Osteocyte (in vitro differentiated cells): ENCODE data around the gene SLC1A3. TPM values are rescaled to one million over a fixed set of nuclear protein-coding genes. Genes with fewer than 3 reads are reported as not detected.

Experiments used
- DNase-seq: peaks from one replicate; pipeline ENCODE4 v3.0.0; 2021; ENCODE audit warnings: mixed read lengths; ENCODE audit not compliant: unreplicated experiment; ENCODE audit errors: extremely low spot score
- H3K27ac Mint-ChIP-seq: one replicate; pipeline ENCODE4 v1.8.0; 2021; ENCODE audit warnings: mild to moderate bottlenecking, mixed read lengths; ENCODE audit not compliant: unreplicated experiment
- H3K27me3 Mint-ChIP-seq: one replicate; pipeline ENCODE4 v1.8.0; 2021; ENCODE audit warnings: mixed read lengths; ENCODE audit not compliant: unreplicated experiment
- H3K36me3 Mint-ChIP-seq: one replicate; pipeline ENCODE4 v1.8.0; 2021; ENCODE audit warnings: mixed read lengths; ENCODE audit not compliant: unreplicated experiment
- H3K4me1 Mint-ChIP-seq: one replicate; pipeline ENCODE4 v1.8.0; 2021; ENCODE audit warnings: mixed read lengths; ENCODE audit not compliant: unreplicated experiment
- H3K4me3 Mint-ChIP-seq: one replicate; pipeline ENCODE4 v1.8.0; 2021; ENCODE audit warnings: mild to moderate bottlenecking, moderate library complexity, mixed read lengths; ENCODE audit not compliant: unreplicated experiment
- H3K9me3 Mint-ChIP-seq: one replicate; pipeline ENCODE4 v1.8.0; 2021; ENCODE audit warnings: mixed read lengths; ENCODE audit not compliant: unreplicated experiment
- total RNA-seq: library from RNA; stranded (reverse); gene quantifications from 2 replicates; pipeline ENCODE4 v1.2.1, GENCODE V29; 2021
- TF ChIP-seq, protein P1 (sequence below): fragments of 200-600 bp; sonication (generic); IDR thresholded peaks from 2 replicates; pipeline ENCODE4 v1.5.0; 2021; ENCODE audit warnings: antibody characterized with exemption, mild to moderate bottlenecking, moderate library complexity

SLC1A3 gene
- total RNA-seq, 1 donor from 2014 or later: 19.9 TPM

DNA sequence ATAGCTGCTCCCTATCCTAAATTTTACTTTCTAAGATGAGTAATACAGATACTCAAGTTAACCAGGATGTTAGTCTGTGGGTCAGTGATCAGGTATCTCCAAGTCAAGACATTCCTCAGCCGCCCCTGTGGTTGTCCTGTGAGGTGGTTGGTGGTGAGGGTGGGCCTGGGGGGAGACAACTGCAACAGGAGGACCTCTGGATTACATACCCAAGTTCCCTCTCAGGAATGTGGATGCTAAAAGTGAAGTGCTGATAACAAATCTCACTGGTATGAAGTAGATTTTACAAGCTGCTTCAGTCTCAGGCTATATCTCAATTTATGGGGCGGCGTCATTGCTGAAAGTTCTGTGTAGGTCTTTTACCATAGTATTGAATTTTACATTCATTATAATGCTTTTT, 38.3 kb downstream of the SLC1A3 start:
- TF ChIP-seq, protein P1, sequence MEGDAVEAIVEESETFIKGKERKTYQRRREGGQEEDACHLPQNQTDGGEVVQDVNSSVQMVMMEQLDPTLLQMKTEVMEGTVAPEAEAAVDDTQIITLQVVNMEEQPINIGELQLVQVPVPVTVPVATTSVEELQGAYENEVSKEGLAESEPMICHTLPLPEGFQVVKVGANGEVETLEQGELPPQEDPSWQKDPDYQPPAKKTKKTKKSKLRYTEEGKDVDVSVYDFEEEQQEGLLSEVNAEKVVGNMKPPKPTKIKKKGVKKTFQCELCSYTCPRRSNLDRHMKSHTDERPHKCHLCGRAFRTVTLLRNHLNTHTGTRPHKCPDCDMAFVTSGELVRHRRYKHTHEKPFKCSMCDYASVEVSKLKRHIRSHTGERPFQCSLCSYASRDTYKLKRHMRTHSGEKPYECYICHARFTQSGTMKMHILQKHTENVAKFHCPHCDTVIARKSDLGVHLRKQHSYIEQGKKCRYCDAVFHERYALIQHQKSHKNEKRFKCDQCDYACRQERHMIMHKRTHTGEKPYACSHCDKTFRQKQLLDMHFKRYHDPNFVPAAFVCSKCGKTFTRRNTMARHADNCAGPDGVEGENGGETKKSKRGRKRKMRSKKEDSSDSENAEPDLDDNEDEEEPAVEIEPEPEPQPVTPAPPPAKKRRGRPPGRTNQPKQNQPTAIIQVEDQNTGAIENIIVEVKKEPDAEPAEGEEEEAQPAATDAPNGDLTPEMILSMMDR: no peak
- Mint-ChIP-seq H3K4me3 (no peak overlapping the region), H3K4me1 (peaks cover 16% of the 10 kb centered on the region), H3K36me3 (peaks cover 6% of the 10 kb centered on the region), H3K27ac (no peak overlapping the region), H3K27me3 (peaks cover 4% of the 10 kb centered on the region), H3K9me3 (no peaks in the 10 kb centered on the region)
- no peak for DNase-seq

DNA sequence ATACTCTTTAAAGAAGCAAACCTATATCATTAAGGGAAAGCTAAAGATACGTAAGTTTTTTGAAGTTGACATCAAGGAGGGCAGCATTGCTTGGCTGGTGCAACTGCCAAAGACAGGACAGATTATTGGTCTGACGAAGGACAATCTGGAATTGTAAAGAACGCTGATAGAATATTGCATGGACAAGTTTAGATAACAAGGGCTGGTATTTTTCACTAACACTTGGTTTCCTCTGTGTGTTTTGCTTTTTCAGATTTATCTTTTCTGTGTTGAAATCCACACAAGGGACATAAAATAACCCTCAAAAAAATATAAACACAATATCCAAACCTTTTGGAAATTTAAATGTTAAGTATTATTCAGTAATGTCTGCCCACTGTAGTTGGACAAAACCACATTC, 39.7 kb downstream of the SLC1A3 start:
- H3K4me3 Mint-ChIP-seq: no peak overlapping the region
- TF ChIP-seq, protein P1: no peak
- H3K27ac Mint-ChIP-seq: no peak overlapping the region

DNA sequence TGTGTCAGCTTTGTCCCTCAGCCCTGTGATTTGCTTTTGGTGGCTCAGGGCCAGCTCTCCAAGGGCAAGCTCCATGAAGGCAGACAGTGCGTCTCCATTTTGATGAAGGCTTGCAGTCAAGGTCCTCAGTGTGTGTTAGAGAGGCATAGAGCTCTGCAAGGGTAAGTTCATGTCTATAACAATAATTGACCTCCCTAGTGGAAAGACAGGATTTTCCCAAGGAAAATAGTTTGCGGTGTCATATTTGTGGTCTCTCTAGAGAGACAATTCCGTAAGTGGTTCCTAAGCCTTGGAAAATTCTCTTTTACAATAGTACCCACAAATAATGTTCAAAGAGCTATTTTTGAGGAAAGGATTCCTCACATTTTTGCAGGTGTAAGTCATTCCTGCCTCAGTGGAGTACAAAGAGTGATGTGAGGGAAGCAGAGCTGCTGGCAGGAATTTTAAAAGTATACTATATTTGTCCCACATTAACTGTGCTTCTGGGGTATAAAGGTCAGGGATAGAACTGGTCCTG, 40.2 kb downstream of the SLC1A3 start:
- H3K36me3 Mint-ChIP-seq: peaks cover 4% of the 10 kb centered on the region
- H3K9me3 Mint-ChIP-seq: no peaks in the 10 kb centered on the region
- H3K4me3 Mint-ChIP-seq: no peak overlapping the region
- TF ChIP-seq, protein P1: no peak
- no peak overlapping the region for H3K27ac Mint-ChIP-seq
- peaks cover 6% of the 10 kb centered on the region for H3K27me3 Mint-ChIP-seq
- DNase-seq: no peak
- peaks cover 8% of the 10 kb centered on the region for H3K4me1 Mint-ChIP-seq

More for the DNA sequence above, 39.7 kb downstream of the SLC1A3 start:
- peaks cover 11% of the 10 kb centered on the region for H3K4me1 Mint-ChIP-seq
- H3K27me3 Mint-ChIP-seq: peaks cover 3% of the 10 kb centered on the region
- no peaks in the 10 kb centered on the region for H3K9me3 Mint-ChIP-seq
- no peak for DNase-seq
- H3K36me3 Mint-ChIP-seq: peaks cover 4% of the 10 kb centered on the region

DNA sequence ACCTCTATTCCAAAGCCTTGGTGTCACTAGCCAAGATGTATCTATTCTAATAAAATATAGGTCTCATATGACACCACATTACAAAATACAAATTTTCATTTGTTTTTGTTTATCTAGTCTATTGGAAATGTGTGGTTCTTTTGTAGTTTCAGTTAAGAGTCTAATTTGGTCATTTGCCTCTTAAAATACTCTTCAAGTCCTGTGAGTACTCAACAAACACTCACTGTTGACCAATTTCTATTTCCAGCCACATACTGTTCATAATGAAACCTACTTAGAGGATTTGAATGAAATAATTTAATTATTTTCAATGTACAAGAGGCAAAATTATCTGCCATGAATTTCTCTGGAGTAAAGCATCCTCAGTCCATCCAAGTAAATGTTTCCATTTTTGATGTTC, 40.6 kb downstream of the SLC1A3 start:
- H3K27me3 Mint-ChIP-seq: peaks cover 11% of the 10 kb centered on the region
- DNase-seq: no peak
- no peaks in the 10 kb centered on the region for H3K9me3 Mint-ChIP-seq
- no peak overlapping the region for H3K27ac Mint-ChIP-seq
- TF ChIP-seq, protein P1: no peak
- H3K4me1 Mint-ChIP-seq: peaks cover 9% of the 10 kb centered on the region
- no peak overlapping the region for H3K4me3 Mint-ChIP-seq
- peaks cover 4% of the 10 kb centered on the region for H3K36me3 Mint-ChIP-seq

DNA sequence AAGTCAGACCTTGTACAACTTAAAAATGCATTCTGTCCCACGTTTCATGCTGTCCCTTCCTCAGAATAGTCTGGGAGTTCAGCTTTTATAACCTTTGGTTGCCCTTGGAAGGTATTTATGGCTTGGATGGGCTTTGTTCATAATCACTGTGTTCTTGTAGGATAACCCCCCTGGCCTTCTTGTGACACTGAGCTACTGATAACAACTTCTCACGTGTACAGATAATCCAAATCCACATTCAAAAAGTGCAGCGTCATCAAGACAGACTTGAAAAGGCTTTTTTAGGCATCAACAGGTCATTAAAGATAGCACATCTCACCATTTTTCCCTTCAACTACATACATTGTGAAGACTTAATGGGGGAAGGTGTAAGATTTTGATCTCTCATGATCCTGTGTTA, 42.0 kb downstream of the SLC1A3 start:
- no peak for DNase-seq
- TF ChIP-seq, protein P1: no peak
- no peaks in the 10 kb centered on the region for H3K9me3 Mint-ChIP-seq
- H3K4me1 Mint-ChIP-seq: peaks cover 4% of the 10 kb centered on the region
- H3K4me3 Mint-ChIP-seq: no peak overlapping the region
- H3K36me3 Mint-ChIP-seq: peaks cover 6% of the 10 kb centered on the region
- H3K27ac Mint-ChIP-seq: no peak overlapping the region
- peaks cover 12% of the 10 kb centered on the region for H3K27me3 Mint-ChIP-seq
